Stimulated activated CD8-positive, alpha-beta memory T cell treated with anti-CD3 and anti-CD28 coated beads, Interleukin-15, amount 100 ng/mL, for 4 hours (primary cell): ENCODE results near the gene GARIN5A.
"Not testable (repeated sequence)": the region's sequence is repeated elsewhere in the genome, so short reads cannot be mapped to it uniquely, and the experiment has no call there.

Source experiments
- DNase-seq, 2 donors: peaks; one replicate each; pipeline ENCODE4 v3.0.0-alpha.2; 2020; ENCODE audit warnings: low read depth in 2 of 2

GARIN5A gene

DNA sequence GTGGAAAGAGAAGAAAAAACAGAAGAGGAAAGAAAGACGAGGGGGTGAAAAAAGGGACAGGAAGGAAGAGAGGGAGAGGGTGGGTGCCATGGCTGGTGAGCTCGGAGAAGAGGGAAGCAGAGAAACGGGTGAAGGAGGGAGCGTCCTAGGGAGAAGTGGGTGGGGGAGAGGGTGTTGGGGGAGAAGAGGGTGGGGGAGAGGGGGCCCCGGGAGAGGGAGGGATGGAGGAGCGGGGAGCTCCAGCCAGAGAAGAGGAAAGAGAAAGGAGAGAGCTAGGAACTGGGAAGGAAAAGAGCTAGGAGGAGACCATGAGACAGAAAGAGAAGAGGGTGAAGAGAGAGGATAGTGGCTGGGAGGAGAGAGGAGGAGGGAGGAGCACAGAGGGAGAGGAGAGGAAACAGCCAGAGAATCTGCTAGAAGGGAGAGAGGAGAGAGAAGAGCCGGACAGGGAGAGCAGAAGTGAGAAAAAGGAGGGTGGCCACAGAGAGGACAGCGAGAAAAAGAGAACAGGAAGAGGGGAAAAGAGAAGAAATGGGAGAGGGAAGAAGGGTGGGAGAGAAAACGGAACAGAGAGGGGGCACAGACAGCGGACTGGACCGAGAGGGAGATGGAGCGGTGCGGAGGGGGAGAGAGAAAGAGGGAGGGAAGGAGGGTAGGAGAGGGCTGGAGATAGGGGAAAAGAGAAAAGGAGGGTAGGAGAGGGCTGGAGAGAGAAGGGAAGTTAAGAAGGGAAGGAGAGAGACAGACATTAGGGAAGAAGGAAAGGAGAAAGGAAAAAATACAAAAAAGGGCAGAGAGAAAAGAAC, 11.9 kb upstream of the GARIN5A start:
- DNase-seq: no peak

DNA sequence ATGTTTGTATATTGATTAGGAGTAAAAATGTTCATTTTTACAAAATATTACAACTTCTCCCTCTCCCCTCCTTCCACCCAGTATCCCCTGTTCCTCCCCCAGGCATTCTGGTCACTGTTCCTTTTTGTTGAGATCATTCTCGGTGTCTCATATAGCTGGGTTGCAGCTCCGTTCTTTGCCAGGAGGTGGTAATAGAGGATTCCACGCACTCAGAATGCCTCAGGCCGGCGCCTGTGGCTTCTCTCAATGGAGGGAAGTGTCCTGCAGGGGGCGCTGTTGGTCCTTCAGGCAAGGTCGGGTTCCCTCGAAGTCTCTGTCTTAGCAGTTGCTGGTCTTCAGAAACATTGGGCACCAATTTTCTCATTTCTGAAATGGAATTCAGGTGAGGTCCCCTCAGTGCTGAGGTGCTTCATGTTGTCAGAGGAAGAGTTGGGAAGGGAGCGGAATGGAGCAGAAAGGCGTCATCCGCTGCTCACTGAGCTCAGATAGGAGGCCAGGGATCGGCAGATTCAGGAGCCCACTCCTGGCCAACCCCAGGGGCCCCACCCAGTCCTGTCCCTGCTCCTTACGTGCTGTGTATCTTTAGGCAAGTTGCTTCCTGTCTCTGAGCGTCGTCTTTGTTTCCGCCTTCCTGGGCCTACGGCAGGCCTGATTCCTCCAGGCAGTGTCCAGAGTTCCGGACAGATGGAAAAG, 10.3 kb upstream of the GARIN5A start:
- no peak for DNase-seq

DNA sequence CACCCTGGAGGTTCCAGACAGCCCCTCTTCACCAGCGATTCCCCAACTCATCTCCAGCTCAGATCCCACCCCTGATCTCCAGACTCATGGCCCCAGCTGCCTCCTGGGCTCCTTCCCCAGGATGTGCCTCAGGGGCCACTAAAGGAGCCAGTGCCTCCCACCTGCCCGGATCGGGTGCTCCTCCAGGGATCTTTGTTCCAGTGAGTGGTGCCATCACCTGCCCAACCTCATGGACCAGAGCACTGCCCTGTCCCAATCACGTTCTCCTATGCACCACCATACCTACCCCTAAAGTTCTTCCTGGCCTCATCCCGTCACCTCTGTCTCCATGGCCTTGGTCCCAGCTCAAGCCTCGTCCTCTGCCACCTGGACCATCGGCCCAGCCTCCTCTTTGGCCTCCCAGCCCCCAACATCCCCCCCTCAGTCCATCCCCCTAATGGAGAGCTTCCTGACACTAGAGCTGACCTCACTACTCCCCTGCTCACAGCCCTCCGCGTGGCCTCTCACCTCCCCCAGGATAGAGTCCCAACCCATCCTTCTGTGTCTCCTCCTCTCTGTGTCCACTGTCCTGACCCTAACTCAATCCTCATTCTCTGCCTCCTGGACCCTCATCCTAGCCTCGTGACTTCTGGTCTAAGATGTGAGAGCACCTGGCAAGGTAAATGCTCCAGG, 8.8 kb upstream of the GARIN5A start:
- no peak for DNase-seq

DNA sequence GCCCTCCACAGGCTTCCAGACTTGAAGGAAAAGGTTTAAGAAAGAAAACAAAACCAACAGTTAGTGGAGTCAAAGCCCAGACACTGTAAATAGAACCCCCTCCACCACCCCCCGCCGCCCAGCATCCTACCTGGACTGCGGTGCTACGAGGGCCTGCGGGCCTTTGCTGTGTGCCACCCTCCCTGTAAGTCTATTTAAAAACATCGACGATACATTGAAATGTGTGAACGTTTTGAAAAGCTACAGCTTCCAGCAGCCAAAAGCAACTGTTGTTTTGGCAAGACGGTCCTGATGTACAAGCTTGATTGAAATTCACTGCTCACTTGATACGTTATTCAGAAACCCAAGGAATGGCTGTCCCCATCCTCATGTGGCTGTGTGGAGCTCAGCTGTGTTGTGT, 6.3 kb upstream of the GARIN5A start:
- DNase-seq: no peak

DNA sequence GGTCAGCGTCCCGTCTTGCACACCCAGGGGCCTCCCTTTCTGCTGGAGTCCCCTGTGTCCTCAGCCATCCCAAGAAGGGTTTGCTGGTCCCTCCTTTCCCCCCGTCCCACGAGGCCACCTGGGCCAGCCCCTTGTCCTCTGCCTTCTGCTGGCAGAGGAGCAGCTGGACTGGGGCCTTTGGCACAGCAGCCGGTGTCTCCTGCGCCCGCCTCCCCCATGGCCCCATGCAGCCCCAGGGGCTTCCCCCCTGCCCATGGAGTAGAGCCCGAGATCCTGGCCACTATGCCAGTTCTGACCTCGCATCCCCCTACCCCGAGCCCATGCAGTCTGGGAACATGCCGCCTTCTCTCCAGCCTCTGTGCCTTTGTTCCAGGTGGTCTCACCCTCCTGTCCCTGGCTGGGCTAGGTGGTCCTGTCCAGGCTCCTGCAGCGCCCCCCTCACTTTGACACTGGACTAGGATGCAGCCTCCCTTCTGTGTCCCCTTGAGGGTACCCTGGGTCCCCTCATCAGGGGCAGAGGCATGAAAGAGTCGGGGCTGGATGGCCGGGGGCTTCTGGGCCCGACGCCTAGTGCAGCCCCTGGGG, 5.7 kb upstream of the GARIN5A start:
- DNase-seq: no peak

DNA sequence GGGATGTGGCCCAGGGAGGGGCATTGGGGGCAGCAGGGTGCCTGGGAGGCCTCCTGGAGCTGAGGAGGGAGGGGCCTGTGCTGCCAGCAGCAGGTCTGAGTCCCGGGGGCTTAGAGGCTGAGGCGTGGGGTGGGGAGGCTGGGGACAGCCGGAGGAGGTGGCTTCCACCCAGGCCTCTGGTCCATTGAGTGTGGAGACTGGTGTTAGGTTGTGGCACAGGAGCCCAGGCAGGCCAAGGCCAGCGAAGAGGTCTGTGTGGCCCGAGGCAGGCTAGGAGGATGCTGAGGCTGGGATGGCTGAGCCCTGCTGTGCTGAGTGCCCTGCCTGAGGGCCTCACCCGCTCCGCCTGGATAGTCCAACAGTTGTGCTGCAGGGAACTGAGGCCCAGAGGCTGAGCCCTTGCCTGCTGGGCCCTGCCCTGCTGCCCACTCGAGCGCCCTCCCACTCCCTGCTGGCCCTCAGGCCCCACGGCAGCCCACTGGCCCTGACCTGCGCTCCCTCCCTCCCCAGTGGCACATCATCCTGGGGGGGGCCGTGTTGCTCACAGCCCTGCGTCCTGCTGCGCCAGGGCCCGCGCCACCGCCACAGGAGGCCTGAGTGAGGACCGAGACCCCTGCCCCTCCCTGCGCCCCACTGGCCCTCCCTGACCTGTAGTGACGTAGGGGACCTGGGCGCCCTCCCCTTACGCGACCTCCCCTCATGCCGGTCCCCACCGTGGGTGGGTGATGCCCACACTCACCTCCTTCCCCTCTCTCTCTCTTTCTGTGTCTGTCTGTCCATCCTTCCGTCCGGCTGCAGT, 4.9 kb upstream of the GARIN5A start:
- no peak for DNase-seq

DNA sequence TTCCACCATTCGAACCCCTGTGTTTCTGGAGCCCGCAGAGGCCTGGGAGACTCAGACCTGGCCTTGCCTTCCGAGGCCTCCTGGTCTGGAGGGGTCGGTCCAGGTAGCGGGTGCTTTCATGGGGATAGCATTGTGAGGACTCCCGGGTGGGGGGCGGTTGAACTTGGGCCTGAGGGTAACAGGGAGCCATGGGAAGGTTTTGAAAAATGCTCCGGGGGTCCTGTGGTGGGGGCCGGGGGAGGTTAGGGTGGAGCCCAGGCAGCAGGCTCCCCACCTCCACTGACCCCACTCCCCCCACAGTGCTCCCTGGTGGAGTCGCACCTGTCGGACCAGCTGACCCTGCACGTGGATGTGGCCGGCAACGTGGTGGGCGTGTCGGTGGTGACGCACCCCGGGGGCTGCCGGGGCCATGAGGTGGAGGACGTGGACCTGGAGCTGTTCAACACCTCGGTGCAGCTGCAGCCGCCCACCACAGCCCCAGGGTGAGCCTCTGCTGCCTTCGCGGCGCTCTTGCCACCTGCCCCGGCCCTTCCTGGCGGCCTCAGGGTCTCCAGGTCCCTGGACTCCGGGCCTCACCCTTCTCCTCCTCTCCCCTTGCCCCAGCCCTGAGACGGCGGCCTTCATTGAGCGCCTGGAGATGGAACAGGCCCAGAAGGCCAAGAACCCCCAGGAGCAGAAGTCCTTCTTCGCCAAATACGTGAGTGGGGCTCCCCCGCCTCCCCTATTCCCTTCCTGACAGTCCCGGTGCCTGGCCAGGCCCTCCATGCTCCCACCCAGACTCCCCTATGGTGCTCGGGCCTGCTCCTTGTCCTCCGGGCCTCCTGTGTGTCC, 3.8 kb upstream of the GARIN5A start:
- no peak for DNase-seq

DNA sequence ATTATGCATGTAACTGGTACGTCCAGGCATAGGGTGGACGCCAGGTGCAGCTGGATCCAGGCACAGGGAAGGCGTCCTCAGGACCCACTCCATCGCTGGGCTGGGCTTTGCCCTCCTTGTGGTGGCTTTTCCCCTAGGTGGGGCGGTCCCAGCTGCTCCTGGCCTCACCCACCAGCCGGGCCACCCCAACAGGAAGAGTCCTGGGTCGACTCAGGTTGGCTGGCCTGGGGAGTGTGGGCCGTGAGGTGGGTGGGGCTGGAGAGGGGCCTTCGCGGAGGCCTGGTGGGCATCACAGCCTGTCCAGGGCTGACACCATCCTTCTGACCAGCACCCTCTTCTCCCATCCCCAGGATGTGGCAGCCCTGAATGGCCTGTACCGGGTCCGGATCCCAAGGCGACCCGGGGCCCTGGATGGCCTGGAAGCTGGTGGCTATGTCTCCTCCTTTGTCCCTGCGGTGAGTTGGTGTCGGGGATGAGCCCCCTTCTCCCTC, 3.2 kb upstream of the GARIN5A start:
- DNase-seq: no peak

DNA sequence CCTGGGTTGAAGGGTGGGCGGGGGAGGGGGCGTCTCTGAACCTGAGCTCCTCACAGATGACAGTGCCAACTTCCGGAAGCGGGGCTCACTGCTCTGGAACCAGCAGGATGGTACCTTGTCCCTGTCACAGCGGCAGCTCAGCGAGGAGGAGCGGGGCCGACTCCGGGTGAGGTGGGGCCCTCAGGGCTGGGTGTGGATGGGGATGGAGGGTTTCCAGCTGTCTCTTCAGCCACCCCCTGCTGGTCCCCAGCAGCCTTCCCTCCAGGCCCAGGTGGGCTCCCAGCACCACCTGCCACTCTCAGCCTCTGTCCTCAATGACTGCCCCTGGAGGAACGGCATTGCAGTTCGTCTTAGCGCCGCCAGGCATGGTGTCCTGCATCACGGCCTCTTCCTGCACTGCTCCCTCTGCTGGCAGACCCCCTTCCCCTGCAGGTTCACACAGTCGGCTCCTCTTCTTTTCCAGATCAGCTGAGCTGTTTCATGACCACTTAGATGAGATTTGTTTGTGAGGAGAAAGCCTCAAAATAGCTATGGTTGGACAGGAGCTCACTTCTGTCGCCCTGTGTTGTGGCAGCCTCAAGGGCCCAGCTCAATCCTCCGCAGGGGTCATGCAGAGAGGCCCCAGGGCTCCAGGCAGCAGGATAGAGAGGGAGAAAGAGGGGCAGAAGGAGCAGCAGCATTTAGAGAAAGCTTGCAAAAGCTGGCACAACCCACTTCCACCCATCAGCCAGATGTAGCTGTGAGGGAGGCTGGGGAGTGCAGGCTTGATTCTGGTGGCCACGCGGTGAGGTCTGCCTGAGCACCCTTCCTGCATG, 2.5 kb upstream of the GARIN5A start:
- no peak for DNase-seq

DNA sequence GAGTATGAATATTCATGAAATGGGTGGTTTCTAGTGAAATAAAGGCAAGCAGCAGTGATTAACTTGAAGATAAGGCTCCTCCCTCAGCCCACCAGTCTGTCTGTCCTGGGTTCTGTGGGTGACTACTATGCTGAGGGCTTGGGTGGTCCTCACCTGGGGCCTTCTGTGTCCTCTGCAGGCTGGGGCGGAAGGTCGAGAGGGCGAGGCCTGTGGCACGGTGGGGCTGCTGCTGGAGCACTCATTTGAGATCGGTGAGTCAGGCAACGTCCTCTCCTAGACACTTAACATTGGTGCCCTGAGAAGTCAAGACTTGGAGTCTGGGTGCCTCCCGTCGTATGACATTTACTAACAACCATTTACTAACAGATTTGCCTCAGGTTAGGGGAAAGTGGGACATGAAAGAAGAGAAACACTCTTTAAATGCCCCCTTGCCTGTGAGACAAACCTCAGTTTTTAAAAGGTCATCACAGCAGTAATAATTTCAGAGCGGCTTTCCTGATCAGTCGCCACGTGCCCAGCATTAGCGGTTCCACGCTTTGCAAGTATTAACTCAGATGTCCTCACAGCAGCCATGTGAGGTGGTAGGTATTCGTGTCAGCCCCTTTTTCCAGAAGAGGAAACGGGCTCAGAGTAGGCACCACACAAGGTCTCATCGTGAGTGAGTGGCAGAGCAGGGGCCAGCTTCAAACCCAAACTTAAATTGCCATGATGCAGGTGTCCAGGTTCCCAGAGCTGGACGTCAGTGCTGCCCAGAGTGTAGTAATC, 1.3 kb upstream of the GARIN5A start:
- no peak for DNase-seq

DNA sequence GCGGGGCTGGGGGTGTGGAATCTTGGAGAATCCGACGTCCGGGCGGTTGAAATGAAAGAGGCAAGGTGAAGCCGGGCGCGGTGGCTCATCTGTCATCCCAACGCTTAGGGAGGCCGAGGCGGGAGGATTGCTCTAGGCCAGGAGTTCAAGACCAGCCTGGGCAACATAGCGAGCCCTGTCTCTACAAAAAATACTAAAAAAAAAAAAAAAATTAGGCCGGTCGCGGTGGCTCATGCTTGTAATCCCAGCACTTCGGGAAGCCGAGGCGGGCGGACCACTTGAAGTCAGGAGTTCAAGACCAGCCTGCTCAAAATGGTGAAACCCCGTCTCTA, 225 bp upstream of the GARIN5A start:
- DNase-seq: no peak

DNA sequence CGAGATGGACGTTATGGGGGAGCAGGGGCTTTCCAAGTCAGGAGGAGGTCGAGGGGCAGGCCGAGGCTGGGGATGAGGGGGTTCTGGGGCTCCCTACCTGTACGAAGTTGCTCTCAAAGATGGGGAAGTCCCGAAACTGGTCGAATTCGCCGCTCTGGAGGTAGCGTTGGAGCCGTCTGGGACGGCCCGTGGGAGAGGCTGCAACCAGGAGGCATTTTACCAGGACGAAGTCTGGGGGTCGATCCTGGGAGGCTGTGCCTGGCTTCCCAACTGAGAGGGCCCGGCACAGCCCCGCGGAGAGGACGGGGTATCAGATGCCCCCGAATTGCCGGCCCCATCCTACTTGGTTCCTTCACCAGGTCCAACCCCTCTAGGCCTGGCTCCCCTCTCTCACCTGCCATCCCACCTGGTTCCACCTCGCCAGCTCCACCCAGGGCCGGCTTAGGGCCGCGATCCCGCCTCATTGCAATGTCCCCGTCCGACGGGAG, 868 bp downstream of the GARIN5A start:
- DNase-seq: no peak

DNA sequence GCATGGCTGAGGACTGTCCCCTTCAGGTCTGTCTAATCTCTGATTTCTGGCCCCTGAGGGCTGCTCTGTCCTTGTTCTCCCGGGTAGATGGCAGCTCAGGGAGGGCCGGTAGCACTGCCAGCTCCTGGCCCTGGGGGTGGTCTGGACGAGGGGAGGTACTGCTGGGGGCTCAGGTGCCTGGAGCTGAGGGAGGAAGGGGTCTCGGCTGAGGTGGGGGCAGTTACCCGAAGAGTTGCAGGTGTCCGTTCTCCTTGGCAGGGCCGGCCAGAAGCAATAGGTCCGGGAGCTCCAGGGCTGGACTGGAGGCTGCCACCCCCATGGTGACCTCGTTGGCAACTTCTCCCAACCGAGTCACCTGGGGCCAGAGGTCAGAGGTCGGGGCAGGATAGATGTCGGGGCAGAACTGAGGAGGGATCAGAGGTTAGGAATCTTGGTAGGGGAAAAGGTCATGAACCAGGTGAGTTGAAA, 1.5 kb downstream of the GARIN5A start:
- DNase-seq: no peak

DNA sequence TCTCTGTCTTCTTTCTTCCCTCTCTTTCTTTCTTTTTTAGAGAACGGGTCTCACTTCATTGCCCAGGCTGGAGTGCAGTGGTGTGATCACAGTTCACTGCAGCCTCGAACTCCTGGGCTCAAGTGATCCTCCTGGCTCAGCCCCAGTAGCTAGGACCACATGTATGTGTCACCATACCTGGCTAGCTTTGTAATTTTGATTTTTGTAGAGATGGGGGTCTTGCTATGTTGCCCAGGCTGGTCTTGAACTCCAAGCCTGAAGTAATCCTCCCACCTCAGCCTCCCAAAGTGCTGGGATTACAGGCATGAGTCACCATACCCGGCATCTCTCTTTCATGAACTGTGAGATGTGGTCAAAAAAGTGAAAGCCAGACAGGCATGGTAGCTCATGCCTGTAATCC, 3.3 kb downstream of the GARIN5A start:
- not testable (repeated sequence) for DNase-seq

DNA sequence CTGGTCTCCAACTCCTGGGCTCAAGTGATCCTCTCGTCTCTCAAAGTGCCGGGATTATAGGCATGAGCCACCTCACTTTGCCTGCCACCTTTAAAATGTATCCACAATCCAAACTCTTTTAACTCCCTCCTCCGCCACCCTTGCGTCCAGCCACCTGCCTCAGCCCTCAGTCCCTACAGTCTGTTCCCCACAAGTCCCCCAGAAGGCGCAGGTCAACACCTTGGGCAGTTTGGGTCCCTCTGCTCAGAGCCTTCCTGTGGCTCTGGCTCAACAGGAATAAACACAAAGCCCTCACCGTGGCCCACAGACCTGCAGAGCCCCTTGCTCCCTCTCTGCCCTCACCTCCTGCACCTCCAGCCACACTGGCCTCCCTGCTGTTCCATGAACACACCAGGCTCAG, 7.8 kb downstream of the GARIN5A start:
- DNase-seq: no peak

DNA sequence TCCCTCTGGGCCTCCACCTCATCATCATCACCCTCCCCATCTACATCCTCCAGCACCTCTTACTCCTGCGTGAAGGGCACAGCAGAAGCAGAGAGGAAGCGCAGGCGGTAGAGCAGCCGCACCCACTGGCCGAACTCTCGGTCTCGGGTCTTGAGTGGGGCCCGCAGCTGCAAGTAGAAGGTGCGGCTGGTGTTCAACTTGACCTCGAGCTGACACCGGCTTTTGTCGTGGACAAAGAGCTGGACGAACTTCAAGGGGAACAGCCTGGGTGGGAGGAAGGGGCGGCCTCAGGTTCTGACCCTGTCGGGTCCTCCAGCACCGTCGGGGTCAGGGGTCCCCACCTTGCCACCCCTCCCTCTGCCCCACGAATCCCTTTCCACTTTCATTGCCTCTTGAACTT, 9.1 kb downstream of the GARIN5A start:
- DNase-seq: no peak

DNA sequence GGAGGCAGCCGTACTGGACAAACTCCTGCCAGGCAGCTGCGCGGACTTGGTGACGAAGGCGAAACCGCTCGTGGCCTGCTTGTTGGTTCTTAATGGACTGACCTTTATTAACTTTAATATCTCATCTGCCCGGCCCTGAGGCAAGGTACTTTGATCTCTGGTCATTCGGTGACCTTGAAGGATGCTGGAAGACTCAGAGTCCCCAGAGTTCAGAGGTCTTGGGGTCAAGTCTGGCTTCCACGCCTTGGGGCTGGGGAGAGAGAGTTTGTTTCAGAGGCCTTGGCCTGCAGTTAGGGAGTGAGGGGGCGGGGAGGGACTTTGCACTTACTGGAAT, 10.0 kb downstream of the GARIN5A start:
- DNase-seq: no peak

DNA sequence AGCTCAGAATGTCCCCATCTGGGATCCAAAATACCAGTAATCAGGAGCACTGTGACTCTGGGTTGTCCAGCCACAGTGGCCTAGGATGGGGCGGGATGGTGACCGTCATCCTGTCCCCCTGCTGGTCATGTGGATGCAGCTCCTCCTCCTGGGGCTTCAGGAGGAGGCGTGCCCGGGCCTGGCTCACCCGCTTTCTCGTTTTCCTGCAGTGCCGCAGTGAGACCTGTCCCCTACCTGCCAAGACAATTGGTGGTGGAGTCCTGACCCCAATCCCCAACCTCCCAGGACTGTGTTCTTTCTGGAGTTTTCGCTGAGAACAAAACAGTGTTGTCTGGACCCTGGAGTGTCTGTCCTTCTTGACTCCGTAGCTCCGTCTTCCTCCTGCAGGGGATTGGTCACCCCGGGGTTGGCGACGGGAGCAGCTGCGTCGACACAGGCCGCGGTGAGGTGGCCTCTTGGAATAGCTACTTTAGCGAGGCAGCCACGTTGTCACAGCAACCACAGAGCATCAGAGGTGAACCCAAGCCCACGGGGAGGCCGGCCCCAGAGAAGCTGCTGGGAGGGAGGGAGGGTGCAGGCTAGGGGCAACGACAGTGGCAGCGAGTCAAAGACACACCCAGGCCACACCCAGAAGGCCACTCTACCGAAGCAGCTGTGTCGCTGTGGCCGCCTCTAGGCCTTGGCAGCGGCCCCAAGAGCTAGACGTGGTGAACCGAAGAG, 10.5 kb downstream of the GARIN5A start:
- no peak for DNase-seq
